Measurements from ENCODE around the gene NDUFV2. TPM values are rescaled to one million over a fixed set of nuclear protein-coding genes. Genes with fewer than 3 reads are reported as not detected.
"Not testable (repeated sequence)": the region's sequence is repeated elsewhere in the genome, so short reads cannot be mapped to it uniquely, and the experiment has no call there.

NDUFV2 gene
- total and polyA plus RNA-seq, 2 of the 13 experiments (the other 11 are each of a cell fraction or from before 2014, with no cell fraction given), result 216 to 299 TPM

DNA sequence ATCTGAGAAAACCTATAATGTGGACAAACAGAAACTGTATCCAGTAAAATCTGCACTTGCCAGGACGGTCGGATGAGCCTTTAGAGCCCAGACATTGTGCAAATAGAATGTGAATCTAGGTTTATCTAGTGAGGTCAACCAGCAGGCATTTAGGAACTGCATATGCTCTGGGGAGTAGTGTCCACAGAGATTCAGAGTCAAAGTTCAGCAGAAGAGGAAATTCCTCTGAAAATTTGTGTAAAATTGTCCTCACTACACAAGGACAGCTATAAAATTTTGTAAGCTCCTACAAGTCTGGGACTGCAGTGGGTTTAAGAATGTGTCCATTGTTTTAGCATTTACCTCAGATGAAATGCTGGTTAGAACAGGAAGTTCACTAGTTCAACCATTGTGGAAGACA, 9.8 kb upstream of the NDUFV2 start (continued):
- no peak for TF ChIP-seq BRF2 (CRISPR knock-in tag; IDR thresholded peaks at IDR 0.05)

- POLR2A ChIA-PET, result interaction anchor here (0.7 to 4.5 kb wide), 5 partner anchors 10 to 44 kb away, joined by 3 to 67 read pairs (median 3); partner anchors contain the start of genes ANKRD12 and NDUFV2
- WGBS (ENCODE audit: low lambda C conversion rate), result 25% methylated on average over 3 of the region's 3 CpGs
- DNase-seq (ENCODE audit: low spot score); H3K4me3 ChIP-seq (replicated peaks in 1 of 3; ENCODE audit: insufficient read depth in 1 of 3, low read depth in 2 of 3, low read length in 3 of 3); FAIRE-seq; H4K20me1 ChIP-seq (ENCODE audit: insufficient read depth, low read length); intact Hi-C loops (cut with micrococcal nuclease; ENCODE audit: unreplicated experiment); H3K36me3 ChIP-seq (replicated peaks in 1 of 2; ENCODE audit: control insufficient read depth in 1 of 2, insufficient read depth in 2 of 2, low read length in 2 of 2); in situ Hi-C loops (cut with HindIII; ENCODE audit: extremely low pct_ligation_motif_present, low pct_unique_long_range_greater_than_20kb); CTCF ChIA-PET (ENCODE audit: low intra/inter-chr PET ratio, low total read pairs); H3K79me2 ChIP-seq (ENCODE audit: insufficient read depth, low read length); H2AFZ ChIP-seq (ENCODE audit: low read length); H3K9me3 ChIP-seq (ENCODE audit: low read length); BruUV-seq (replicated peaks); ATAC-seq; H3K27me3 ChIP-seq (ENCODE audit: control insufficient read depth in 1 of 2, insufficient read depth in 2 of 2, low read length in 2 of 2): not testable (repeated sequence)
- Histone ChIP-seq H3K4me2 (ENCODE audit: low read depth, low read length) (peak overlapping the region; percentile 65; the same call in 1 of the 2 replicates), H3K4me1 (ENCODE audit: insufficient read depth, low read length) (peaks cover 77% of the 10 kb centered on the region), H3K27ac (ENCODE audit: extremely low read length, insufficient read depth, low read length) (peak overlapping the region; percentile 80), H3K9ac (ENCODE audit: insufficient read depth, low read depth, low read length) (peak overlapping the region; percentile 59)
Observed at GRCh38 chr18:9093109-9093508, 9.4 kb upstream of the NDUFV2 start.

DNA sequence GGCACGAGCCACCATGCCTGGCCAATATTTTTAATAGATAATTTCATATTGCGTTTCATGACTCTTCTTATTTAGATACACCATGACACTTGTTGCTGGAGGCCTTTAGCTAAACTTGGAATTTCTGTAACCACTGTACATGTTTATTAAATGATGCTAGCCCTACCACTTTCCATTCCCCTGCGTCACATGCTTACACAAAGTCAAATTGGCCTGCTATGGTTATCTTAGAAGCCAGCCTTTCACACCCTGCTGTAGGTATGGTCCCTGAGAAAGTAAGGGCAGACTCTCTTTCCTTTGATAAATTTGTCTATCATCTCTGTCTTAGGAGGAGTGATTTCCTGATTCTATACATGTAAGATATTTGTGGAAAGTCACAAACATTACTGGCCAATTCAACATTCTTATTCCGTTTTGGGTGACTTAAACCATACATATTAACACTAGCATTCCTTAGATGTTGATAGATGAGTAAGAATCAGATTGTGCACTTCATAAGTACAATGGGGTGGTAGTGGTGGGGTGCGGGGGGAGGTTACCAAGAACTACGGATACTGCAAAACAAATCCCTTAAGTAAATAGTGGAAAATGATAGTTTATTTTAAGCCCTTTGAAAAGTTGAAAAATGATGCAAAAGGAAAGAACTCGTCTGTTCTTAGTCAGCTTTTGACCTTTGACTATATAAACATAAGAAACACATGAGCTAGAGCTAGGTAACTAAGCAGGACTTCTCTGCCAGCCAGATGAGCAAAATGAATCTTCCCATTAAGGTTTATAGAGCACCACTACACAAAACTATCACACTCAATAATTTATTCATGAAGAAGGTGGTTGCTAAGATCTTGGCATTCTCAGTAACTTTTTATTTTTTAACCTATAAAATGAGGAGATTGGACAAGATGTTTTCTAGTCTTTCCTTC, 7.9 kb upstream of the NDUFV2 start:
- peak; percentile 75 for FAIRE-seq
- no peaks in the 10 kb centered on the region for H3K79me2 ChIP-seq (ENCODE audit: insufficient read depth, low read length)
- POLR2A ChIA-PET, result interaction anchor here (0.9 to 4.5 kb wide), 6 partner anchors 9 to 44 kb away, joined by 4 to 67 read pairs (median 6); partner anchors contain the start of genes ANKRD12 and NDUFV2
- intact Hi-C loops (cut with micrococcal nuclease; ENCODE audit: unreplicated experiment), result no loop called here
- ATAC-seq, result peak; percentile 72
- peak; percentile 92 for DNase-seq (ENCODE audit: low spot score)
- H3K9ac ChIP-seq (ENCODE audit: insufficient read depth, low read depth, low read length), result peak overlapping the region; percentile 87
- H2AFZ ChIP-seq (ENCODE audit: low read length), result no peak overlapping the region
- no peaks in the 10 kb centered on the region for H3K36me3 ChIP-seq (replicated peaks in 1 of 2; ENCODE audit: control insufficient read depth in 1 of 2, insufficient read depth in 2 of 2, low read length in 2 of 2)
- BruUV-seq (replicated peaks), result TSS peak; percentile 49
- peak overlapping the region; percentile 77 for H3K4me2 ChIP-seq (ENCODE audit: low read depth, low read length)
- H3K27ac ChIP-seq (ENCODE audit: extremely low read length, insufficient read depth, low read length), result peak overlapping the region; percentile 93
- H3K9me3 ChIP-seq (ENCODE audit: low read length), result no peaks in the 10 kb centered on the region
- in situ Hi-C loops (cut with HindIII; ENCODE audit: extremely low pct_ligation_motif_present, low pct_unique_long_range_greater_than_20kb), result no loop called here
- CTCF ChIA-PET (ENCODE audit: low intra/inter-chr PET ratio, low total read pairs), result no interaction called here
- peaks cover 66% of the 10 kb centered on the region for H3K4me1 ChIP-seq (ENCODE audit: insufficient read depth, low read length)
- peak overlapping the region in 2 of 3 experiments; percentile 26 to 52; a peak in 3 of 6 replicates for H3K4me3 ChIP-seq (replicated peaks in 1 of 3; ENCODE audit: insufficient read depth in 1 of 3, low read depth in 2 of 3, low read length in 3 of 3)
- no peaks in the 10 kb centered on the region for H4K20me1 ChIP-seq (ENCODE audit: insufficient read depth, low read length)
- 13% methylated on average over 7 of the region's 7 CpGs for WGBS (ENCODE audit: low lambda C conversion rate)
- no peaks in the 10 kb centered on the region for H3K27me3 ChIP-seq (ENCODE audit: control insufficient read depth in 1 of 2, insufficient read depth in 2 of 2, low read length in 2 of 2)
- TF ChIP-seq ZNF644 (CRISPR knock-in tag; IDR thresholded peaks at IDR 0.05; ENCODE audit: low read depth), result no peak
- TF ChIP-seq ARID3A (IDR thresholded peaks at IDR 0.05; ENCODE audit: low read depth, low read length), result peak; percentile 80
- TF ChIP-seq SMARCC2 (IDR thresholded peaks at IDR 0.05), result no peak
- no peak for TF ChIP-seq CENPX (CRISPR knock-in tag; IDR thresholded peaks at IDR 0.05)
- TF ChIP-seq ZNF484 (CRISPR knock-in tag; IDR thresholded peaks at IDR 0.05; ENCODE audit: borderline replicate concordance, low read depth), result no peak
- TF ChIP-seq ONECUT2 (CRISPR knock-in tag; IDR thresholded peaks at IDR 0.05), result no peak
- TF ChIP-seq HNF4A (CRISPR knock-in tag; IDR thresholded peaks at IDR 0.05), result peak; percentile 66
- TF ChIP-seq HOXA3 (CRISPR knock-in tag; IDR thresholded peaks at IDR 0.05), result peak; percentile 9; the same call in 1 of the 2 replicates
- no peak for TF ChIP-seq ZNF629 (CRISPR knock-in tag; conservative IDR thresholded peaks at IDR 0.05)
- 0 out of 2 replicates have a peak, but pooled peaks have one; percentile 27 for TF ChIP-seq CREB1 (IDR thresholded peaks at IDR 0.05)
- TF ChIP-seq CREB1 (CRISPR knock-in tag; IDR thresholded peaks at IDR 0.05), result peak; percentile 54
- no peak for TF ChIP-seq SNAPC2 (CRISPR knock-in tag; IDR thresholded peaks at IDR 0.05)
- no peak for TF ChIP-seq KLF6 (CRISPR knock-in tag; IDR thresholded peaks at IDR 0.05)
